DND-41 (cell line): ENCODE results near the gene ADAMTS9.

Experiments
- ATAC-seq: fragments of 200-7000 bp; cut with Tn5 transposase; 3 replicates; pipeline ENCODE4 v1.9.1; 2021; ENCODE audit warnings: low read depth; ENCODE audit not compliant: insufficient read depth
- DNase-seq: peaks from one replicate; pipeline ENCODE4 v3.0.0-alpha.2; 2020
- H2AFZ ChIP-seq: 2 replicates; pipeline ENCODE4 v1.6.0; 2012; ENCODE audit warnings: low read depth, low read length
- H3K27ac ChIP-seq: 2 replicates; pipeline ENCODE4 v1.5.1; 2012; ENCODE audit warnings: low read length, inconsistent platforms
- H3K27me3 ChIP-seq: fragments of 200-600 bp; sonication (generic); 2 replicates; pipeline ENCODE4 v1.6.0; 2012; ENCODE audit warnings: low read length, mild to moderate bottlenecking, inconsistent platforms; ENCODE audit not compliant: insufficient read depth, poor library complexity
- H3K36me3 ChIP-seq: 2 replicates; pipeline ENCODE4 v1.5.1; 2012; ENCODE audit warnings: low read length, inconsistent platforms; ENCODE audit not compliant: insufficient read depth
- H3K4me1 ChIP-seq: 2 replicates; pipeline ENCODE4 v1.5.1; 2012; ENCODE audit warnings: mild to moderate bottlenecking, low read length; ENCODE audit not compliant: insufficient read depth
- H3K4me2 ChIP-seq: 2 replicates; pipeline ENCODE4 v1.6.0; 2012; ENCODE audit warnings: mild to moderate bottlenecking, moderate library complexity, low read length, inconsistent platforms; ENCODE audit not compliant: insufficient read depth
- H3K4me3 ChIP-seq, 2 experiments: fragments of 200-600 bp in 1 of 2; shearing (Covaris generic) in 1 of 2; 2 replicates each; pipeline ENCODE4 v1.5.1; 2012 to 2016; ENCODE audit warnings: inconsistent platforms in 2 of 2, low read length in 2 of 2, mild to moderate bottlenecking in 2 of 2, low read depth in 1 of 2, moderate library complexity in 1 of 2
- H3K79me2 ChIP-seq: 2 replicates; pipeline ENCODE4 v1.6.0; 2012; ENCODE audit warnings: low read length, inconsistent platforms; ENCODE audit not compliant: insufficient read depth
- H3K9ac ChIP-seq: 2 replicates; pipeline ENCODE4 v1.6.0; 2012; ENCODE audit warnings: low read depth, mild to moderate bottlenecking, inconsistent platforms, low read length, moderate library complexity
- H3K9me3 ChIP-seq: 2 replicates; pipeline ENCODE4 v1.5.1; 2012; ENCODE audit warnings: low read length, moderate library complexity, mild to moderate bottlenecking, inconsistent platforms; ENCODE audit not compliant: insufficient read depth, severe bottlenecking
- H4K20me1 ChIP-seq: 2 replicates; pipeline ENCODE4 v1.6.0; 2012; ENCODE audit warnings: low read length; ENCODE audit not compliant: insufficient read depth
- CTCF ChIP-seq: IDR thresholded peaks from 2 replicates; pipeline ENCODE4 v1.5.1; 2012; ENCODE audit warnings: borderline replicate concordance, low read length, moderate library complexity, mild to moderate bottlenecking; ENCODE audit not compliant: poor library complexity, severe bottlenecking; ENCODE audit errors: extremely low read depth
- EZH2 ChIP-seq: IDR thresholded peaks from 3 replicates; pipeline ENCODE4 v1.6.1; 2012; ENCODE audit warnings: borderline replicate concordance, low read depth, mild to moderate bottlenecking, moderate library complexity, low read length, inconsistent platforms; ENCODE audit not compliant: severe bottlenecking

ADAMTS9 gene

GRCh38 chr3:64655160-64655559 lies 32.6 kb downstream of the ADAMTS9 start:
- no peak overlapping the region for H3K4me2 ChIP-seq
- no peaks in the 10 kb centered on the region for H4K20me1 ChIP-seq
- no peaks in the 10 kb centered on the region for H3K79me2 ChIP-seq
- no peaks in the 10 kb centered on the region for H3K4me1 ChIP-seq
- no peak overlapping the region for H3K27ac ChIP-seq
- no peaks in the 10 kb centered on the region for H3K9me3 ChIP-seq
- no peaks in the 10 kb centered on the region for H3K36me3 ChIP-seq
- ATAC-seq (no peak), DNase-seq (no peak)
- no peak for TF ChIP-seq EZH2
- TF ChIP-seq CTCF, result no peak
- H3K9ac ChIP-seq, result no peak overlapping the region
- no peak overlapping the region for H3K4me3 ChIP-seq
- no peak overlapping the region for H2AFZ ChIP-seq
- H3K27me3 ChIP-seq, result no peaks in the 10 kb centered on the region

- H2AFZ ChIP-seq, result no peak overlapping the region
- no peaks in the 10 kb centered on the region for H3K79me2 ChIP-seq
- H3K27me3 ChIP-seq, result no peaks in the 10 kb centered on the region
- H4K20me1 ChIP-seq, result no peaks in the 10 kb centered on the region
- H3K36me3 ChIP-seq, result no peaks in the 10 kb centered on the region
- no peaks in the 10 kb centered on the region for H3K4me1 ChIP-seq
- no peak overlapping the region for H3K4me3 ChIP-seq
- H3K9ac ChIP-seq, result no peak overlapping the region
- TF ChIP-seq CTCF, result no peak
- TF ChIP-seq EZH2, result no peak
- H3K27ac ChIP-seq, result no peak overlapping the region
- DNase-seq (no peak), ATAC-seq (no peak)
- H3K4me2 ChIP-seq, result no peak overlapping the region
- H3K9me3 ChIP-seq, result no peaks in the 10 kb centered on the region
These were observed 33.8 kb downstream of the ADAMTS9 start for GRCh38 chr3:64654013-64654412.

- Histone ChIP-seq H3K27me3 (no peaks in the 10 kb centered on the region), H3K4me3 (no peak overlapping the region), H3K9me3 (no peaks in the 10 kb centered on the region), H2AFZ (no peak overlapping the region), H4K20me1 (no peaks in the 10 kb centered on the region), H3K79me2 (no peaks in the 10 kb centered on the region), H3K9ac (no peak overlapping the region), H3K27ac (no peak overlapping the region), H3K36me3 (no peaks in the 10 kb centered on the region), H3K4me1 (no peaks in the 10 kb centered on the region), H3K4me2 (no peak overlapping the region)
- DNase-seq, result no peak
- no peak for TF ChIP-seq EZH2
- TF ChIP-seq CTCF, result no peak
- ATAC-seq, result no peak
These were observed 34.7 kb downstream of the ADAMTS9 start for GRCh38 chr3:64653101-64653500.

- H3K9ac ChIP-seq, result no peak overlapping the region
- H2AFZ ChIP-seq, result no peak overlapping the region
- no peaks in the 10 kb centered on the region for H3K9me3 ChIP-seq
- DNase-seq (no peak), ATAC-seq (no peak)
- H3K4me1 ChIP-seq, result no peaks in the 10 kb centered on the region
- H3K4me2 ChIP-seq, result no peak overlapping the region
- TF ChIP-seq CTCF (no peak), EZH2 (no peak)
- no peaks in the 10 kb centered on the region for H3K27me3 ChIP-seq
- no peak overlapping the region for H3K27ac ChIP-seq
- H3K36me3 ChIP-seq, result no peaks in the 10 kb centered on the region
- H4K20me1 ChIP-seq, result no peaks in the 10 kb centered on the region
- H3K79me2 ChIP-seq, result no peaks in the 10 kb centered on the region
- no peak overlapping the region for H3K4me3 ChIP-seq
These were observed 36.0 kb downstream of the ADAMTS9 start for GRCh38 chr3:64651741-64652241.
